Activated CD4-positive, alpha-beta T cell treated with anti-CD3 and anti-CD28 coated beads, Interleukin-2, amount 10 ng/mL, durations not matched to agents 7 days and 5 days (primary cell): ENCODE measurements around the gene KRT12. TPM values are rescaled to one million over a fixed set of nuclear protein-coding genes. Genes with fewer than 3 reads are reported as not detected.

ENCODE experiments used
- CTCF ChIA-PET: fragments of 350-600 bp; sonication (Branson Sonifier 250); formaldehyde crosslinking; loops from one replicate; lab custom pipeline; 2021; ENCODE audit warnings: antibody characterized with exemption; lab: Charles Lee
- POLR2A ChIA-PET: fragments of 350-600 bp; sonication (Branson Sonifier 250); formaldehyde crosslinking; loops from one replicate; lab custom pipeline; 2021; ENCODE audit warnings: antibody characterized with exemption; lab: Charles Lee
- DNase-seq: peaks from one replicate; pipeline ENCODE4 v3.0.0-alpha.2; 2020
- H3K27ac Mint-ChIP-seq: one replicate; pipeline ENCODE4 v1.8.0; 2021; ENCODE audit warnings: mild to moderate bottlenecking, moderate library complexity, mixed read lengths
- H3K27me3 Mint-ChIP-seq: one replicate; pipeline ENCODE4 v1.8.0; 2021; ENCODE audit warnings: mixed read lengths
- H3K36me3 Mint-ChIP-seq: one replicate; pipeline ENCODE4 v1.8.0; 2021; ENCODE audit warnings: low read depth, mixed read lengths
- H3K4me1 Mint-ChIP-seq: one replicate; pipeline ENCODE4 v1.8.0; 2021; ENCODE audit warnings: mixed read lengths
- H3K4me3 Mint-ChIP-seq: one replicate; pipeline ENCODE4 v1.8.0; 2021; ENCODE audit warnings: mild to moderate bottlenecking, moderate library complexity, mixed read lengths
- H3K9me3 Mint-ChIP-seq: one replicate; pipeline ENCODE4 v1.8.0; 2021; ENCODE audit warnings: mixed read lengths
- total RNA-seq, 2 experiments: library from RNA; stranded (reverse); gene quantifications; one replicate each; pipeline ENCODE4 v1.2.3, GENCODE V29; 2021

KRT12 gene
- total RNA-seq, 2 experiments from 2014 or later, result not detected

GRCh38 chr17:40828454-40829044 is 38.5 kb downstream of the KRT12 start:
- Mint-ChIP-seq H3K4me3 (no peak overlapping the region), H3K36me3 (no peaks in the 10 kb centered on the region), H3K9me3 (no peaks in the 10 kb centered on the region), H3K4me1 (peaks cover 30% of the 10 kb centered on the region), H3K27me3 (no peaks in the 10 kb centered on the region), H3K27ac (peak overlapping the region; percentile 31)
- ChIA-PET CTCF (interaction anchor here (0.5 to 0.6 kb wide), 3 partner anchors 72 to 741 kb away, joined by 3 to 6 read pairs (median 3); no protein-coding TSS in a partner anchor), POLR2A (no interaction called here)
- no peak for DNase-seq

GRCh38 chr17:40827746-40828453 is 39.1 kb downstream of the KRT12 start:
- DNase-seq, result peak; percentile 10
- POLR2A ChIA-PET, result no interaction called here
- H3K27me3 Mint-ChIP-seq, result no peaks in the 10 kb centered on the region
- H3K9me3 Mint-ChIP-seq, result no peaks in the 10 kb centered on the region
- CTCF ChIA-PET, result interaction anchor here (0.5 to 1.2 kb wide), 4 partner anchors 9 to 742 kb away, joined by 3 to 6 read pairs (median 3); no protein-coding TSS in a partner anchor
- H3K36me3 Mint-ChIP-seq, result no peaks in the 10 kb centered on the region
- H3K27ac Mint-ChIP-seq, result no peak overlapping the region
- no peak overlapping the region for H3K4me3 Mint-ChIP-seq
- H3K4me1 Mint-ChIP-seq, result peaks cover 27% of the 10 kb centered on the region

DNA sequence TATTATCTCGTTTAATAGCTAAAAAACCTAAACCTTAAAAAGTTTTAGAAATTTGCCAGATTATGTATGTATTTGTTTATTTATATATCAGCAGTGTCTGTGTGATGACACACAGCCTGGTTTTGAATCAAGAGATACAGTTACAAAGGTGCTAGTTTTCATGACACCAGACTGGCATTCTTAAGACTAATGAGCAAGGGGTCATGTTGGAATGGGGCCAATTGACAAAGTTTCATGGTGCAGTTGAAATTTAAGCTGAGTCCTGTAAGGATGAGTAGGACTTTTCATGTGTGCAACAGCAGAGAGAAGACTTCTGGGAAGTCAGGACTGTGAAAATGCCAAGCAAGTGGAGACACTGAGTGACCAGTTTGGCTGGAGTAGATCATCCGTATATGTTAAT is 41.4 kb downstream of the KRT12 start:
- ChIA-PET POLR2A (no interaction called here), CTCF (no interaction called here)
- Mint-ChIP-seq H3K27ac (no peak overlapping the region), H3K27me3 (no peaks in the 10 kb centered on the region), H3K9me3 (no peaks in the 10 kb centered on the region), H3K36me3 (peaks cover 4% of the 10 kb centered on the region), H3K4me1 (peaks cover 30% of the 10 kb centered on the region), H3K4me3 (no peak overlapping the region)
- no peak for DNase-seq

DNA sequence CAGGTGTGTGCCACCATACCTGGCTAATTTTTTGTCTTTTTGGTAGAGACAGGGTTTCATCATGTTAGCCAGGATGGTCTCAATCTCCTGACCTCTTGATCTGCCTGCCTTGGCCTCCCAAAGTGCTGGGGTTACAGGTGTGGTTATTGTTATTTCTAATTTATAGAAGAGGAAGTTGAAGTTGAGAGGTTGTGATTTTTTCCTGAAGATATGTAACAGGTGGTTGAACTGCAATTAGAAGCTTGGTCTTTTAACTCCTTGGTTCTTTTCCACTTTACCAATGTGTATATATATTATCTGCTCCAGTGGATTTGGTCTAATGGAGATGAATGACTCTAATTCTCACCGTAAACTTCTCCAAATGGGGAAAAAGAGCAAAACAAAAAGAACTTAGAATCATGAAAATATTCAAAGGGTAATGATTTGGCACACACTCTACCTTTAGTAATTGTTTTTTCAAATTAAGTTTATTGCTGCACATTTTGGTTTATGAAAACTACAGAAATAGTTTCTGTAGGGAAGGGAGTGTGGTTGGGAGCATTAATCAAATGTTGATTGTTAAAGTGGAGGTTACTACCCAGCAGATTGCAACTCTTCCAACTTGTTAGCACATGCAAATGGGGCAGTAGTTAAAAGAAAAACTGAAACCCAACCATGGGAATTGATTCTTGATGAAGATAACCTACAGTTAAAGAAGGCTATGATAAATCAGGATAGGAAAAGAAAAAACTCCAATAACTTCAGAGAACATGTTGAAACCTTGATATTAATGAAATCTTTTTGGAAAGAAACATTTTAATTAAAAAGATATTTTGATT is 42.8 kb downstream of the KRT12 start:
- Mint-ChIP-seq H3K27ac (no peak overlapping the region), H3K9me3 (peaks cover 5% of the 10 kb centered on the region), H3K4me1 (peaks cover 42% of the 10 kb centered on the region), H3K36me3 (peaks cover 16% of the 10 kb centered on the region), H3K4me3 (no peak overlapping the region), H3K27me3 (no peaks in the 10 kb centered on the region)
- POLR2A ChIA-PET, result no interaction called here
- CTCF ChIA-PET, result interaction anchor here (0.8 kb wide), 1 partner anchor 9 kb away, joined by 3 read pairs; no protein-coding TSS in a partner anchor
- DNase-seq, result no peak

DNA sequence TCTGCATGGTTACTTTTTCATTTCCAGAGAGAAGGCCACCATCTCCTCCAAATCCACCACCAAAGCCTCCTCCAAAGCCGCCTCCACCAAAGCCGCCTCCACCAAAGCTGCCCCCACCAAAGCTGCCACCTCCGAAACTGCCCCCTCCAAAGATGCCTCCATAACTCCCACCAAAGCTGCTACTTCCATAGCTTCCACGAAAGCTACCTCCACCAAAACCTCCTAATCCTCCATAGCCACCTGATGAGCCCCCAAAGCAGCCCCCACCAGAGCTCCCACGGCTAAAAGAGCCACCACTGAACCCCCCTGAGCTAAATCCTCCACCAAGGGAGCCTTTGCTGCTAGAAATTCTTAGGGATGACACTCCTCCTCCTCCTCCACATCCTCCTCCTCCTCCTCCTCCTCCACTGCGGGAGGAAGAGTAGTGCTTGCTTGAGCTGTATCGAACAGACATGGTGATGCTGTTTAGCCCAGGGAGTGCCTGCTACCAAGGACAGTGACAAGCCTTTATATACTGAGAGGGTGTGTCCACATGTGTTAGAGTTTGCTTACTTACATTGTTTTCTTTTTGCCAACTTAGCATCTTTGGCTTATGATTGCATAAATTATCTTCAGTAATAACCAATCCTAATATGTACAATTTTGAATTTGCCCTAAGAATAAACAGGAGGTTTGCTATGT is 44.8 kb downstream of the KRT12 start, which contains the start of gene KRT10:
Gene KRT10, minus strand, starts transcription at position 483 of the 681 bp plus-strand sequence. Its CDS starts 29 bp downstream, at position 454.
- Mint-ChIP-seq H3K4me3 (no peak within 1 kb of the TSS), H3K36me3 (peaks cover 33% of the 10 kb centered on the region), H3K27ac (no peak within 1 kb of the TSS), H3K9me3 (peaks cover 5% of the 10 kb centered on the region), H3K27me3 (no peaks in the 10 kb centered on the region), H3K4me1 (peaks cover 41% of the 10 kb centered on the region)
- DNase-seq, result no peak
- POLR2A ChIA-PET, result no interaction called here
- CTCF ChIA-PET, result no interaction called here

DNA sequence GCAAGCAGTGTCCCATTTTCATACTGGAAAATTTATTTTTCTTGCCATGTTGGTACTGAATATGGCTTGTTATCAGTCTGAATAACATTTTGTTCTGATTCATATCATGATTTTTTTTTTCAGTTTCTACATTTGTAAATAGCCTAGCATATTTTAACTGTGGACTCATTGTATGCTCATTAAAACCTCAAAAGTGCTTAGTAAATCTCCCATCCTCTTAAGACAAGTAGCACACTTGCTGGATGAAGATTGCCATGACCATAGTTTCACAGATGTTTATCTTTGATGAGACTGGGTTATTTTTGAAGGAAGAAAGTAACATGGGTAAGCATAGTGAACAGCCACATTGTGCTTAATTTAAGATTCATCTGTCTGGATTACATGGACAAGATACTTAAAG is 45.5 kb downstream of the KRT12 start:
- Mint-ChIP-seq H3K9me3 (peaks cover 5% of the 10 kb centered on the region), H3K4me3 (no peak overlapping the region), H3K27ac (no peak overlapping the region), H3K36me3 (peaks cover 40% of the 10 kb centered on the region), H3K27me3 (no peaks in the 10 kb centered on the region), H3K4me1 (peaks cover 44% of the 10 kb centered on the region)
- DNase-seq, result no peak
- POLR2A ChIA-PET, result no interaction called here
- CTCF ChIA-PET, result no interaction called here

DNA sequence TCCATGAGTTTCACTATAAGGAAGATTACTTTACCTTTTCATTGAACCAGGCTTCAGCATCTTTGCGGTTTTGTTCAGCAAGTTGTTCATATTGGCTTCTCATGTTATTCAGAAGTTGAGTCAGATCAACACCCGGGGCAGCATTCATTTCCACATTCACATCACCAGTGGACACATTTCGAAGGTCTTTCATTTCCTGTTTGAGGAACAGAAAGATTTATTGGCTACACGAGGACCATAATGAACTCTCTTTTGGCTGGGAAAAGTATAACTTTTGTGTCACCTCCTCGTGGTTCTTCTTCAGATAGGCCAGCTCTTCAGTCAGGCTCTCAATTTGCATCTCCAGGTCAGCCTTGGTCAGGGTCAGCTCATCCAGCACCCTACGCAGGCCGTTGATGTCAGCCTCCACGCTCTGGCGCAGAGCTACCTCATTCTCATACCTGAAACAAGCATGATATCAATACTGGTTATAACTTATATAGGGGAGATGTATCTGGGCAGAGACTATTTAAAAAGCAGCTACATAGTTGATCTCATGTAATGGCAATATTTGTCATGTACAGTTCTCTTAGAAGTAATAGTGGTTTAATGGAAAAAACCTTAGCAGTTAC is 46.7 kb downstream of the KRT12 start:
- ChIA-PET CTCF (no interaction called here), POLR2A (no interaction called here)
- DNase-seq, result no peak
- peaks cover 39% of the 10 kb centered on the region for H3K4me1 Mint-ChIP-seq
- H3K27me3 Mint-ChIP-seq, result no peaks in the 10 kb centered on the region
- peak overlapping the region; percentile 74 for H3K4me3 Mint-ChIP-seq
- peaks cover 41% of the 10 kb centered on the region for H3K36me3 Mint-ChIP-seq
- peak overlapping the region; percentile 1 for H3K27ac Mint-ChIP-seq
- peaks cover 5% of the 10 kb centered on the region for H3K9me3 Mint-ChIP-seq

GRCh38 chr17:40819528-40820125 is 47.4 kb downstream of the KRT12 start:
- DNase-seq, result no peak
- no peaks in the 10 kb centered on the region for H3K27me3 Mint-ChIP-seq

GRCh38 chr17:40818733-40819527 is 48.1 kb downstream of the KRT12 start:
- Mint-ChIP-seq H3K9me3 (peaks cover 8% of the 10 kb centered on the region), H3K27ac (peak overlapping the region; percentile 97), H3K4me3 (peak overlapping the region; percentile 85), H3K36me3 (peaks cover 41% of the 10 kb centered on the region), H3K4me1 (peaks cover 33% of the 10 kb centered on the region), H3K27me3 (peaks cover 5% of the 10 kb centered on the region)
- ChIA-PET CTCF (interaction anchor here (0.7 to 1.1 kb wide), 6 partner anchors 9 to 847 kb away, joined by 3 to 4 read pairs (median 3); no protein-coding TSS in a partner anchor), POLR2A (interaction anchor here (0.7 to 1.2 kb wide), 4 partner anchors 33 to 871 kb away, joined by 3 to 5 read pairs (median 4); no protein-coding TSS in a partner anchor)
- DNase-seq, result peak; percentile 82

More at GRCh38 chr17:40819528-40820125, 47.4 kb downstream of the KRT12 start:
- CTCF ChIA-PET, result no interaction called here
- peak overlapping the region; percentile 74 for H3K4me3 Mint-ChIP-seq
- H3K9me3 Mint-ChIP-seq, result peaks cover 7% of the 10 kb centered on the region
- H3K36me3 Mint-ChIP-seq, result peaks cover 41% of the 10 kb centered on the region
- H3K4me1 Mint-ChIP-seq, result peaks cover 39% of the 10 kb centered on the region
- H3K27ac Mint-ChIP-seq, result peak overlapping the region; percentile 75
- POLR2A ChIA-PET, result interaction anchor here (1.2 kb wide), 1 partner anchor 870 kb away, joined by 4 read pairs; no protein-coding TSS in a partner anchor

DNA sequence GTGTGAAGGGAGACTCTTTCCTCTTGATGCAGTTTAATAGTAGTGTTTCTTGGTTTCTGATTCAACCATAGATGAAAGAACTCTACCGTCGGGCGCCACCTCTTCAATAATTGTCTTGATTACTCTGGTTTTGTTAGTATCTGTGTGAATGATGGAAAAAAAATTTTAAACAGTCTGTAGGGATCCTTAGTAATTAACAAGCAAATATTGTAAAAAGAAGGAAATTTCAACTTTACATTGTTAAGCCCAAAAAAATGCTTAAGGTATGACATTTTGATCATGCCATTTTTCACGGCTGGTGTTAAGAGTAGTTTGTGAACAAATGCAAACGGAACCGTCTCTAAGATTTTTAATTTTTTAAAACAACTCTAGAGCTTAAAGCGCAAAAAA is 48.7 kb downstream of the KRT12 start:
- Mint-ChIP-seq H3K4me3 (peak overlapping the region; percentile 85), H3K9me3 (peaks cover 8% of the 10 kb centered on the region), H3K4me1 (peaks cover 32% of the 10 kb centered on the region), H3K27me3 (peaks cover 9% of the 10 kb centered on the region), H3K36me3 (peaks cover 41% of the 10 kb centered on the region), H3K27ac (peak overlapping the region; percentile 97)
- no peak for DNase-seq
- ChIA-PET CTCF (interaction anchor here (0.6 to 1.1 kb wide), 6 partner anchors 9 to 847 kb away, joined by 3 to 4 read pairs (median 3); no protein-coding TSS in a partner anchor), POLR2A (interaction anchor here (0.7 to 1.2 kb wide), 3 partner anchors 34 to 871 kb away, joined by 3 to 5 read pairs (median 4); no protein-coding TSS in a partner anchor)
